Neural crest cell (in vitro differentiated cells): Measurements from ENCODE around the gene NELFCD. TPM values are rescaled to one million over a fixed set of nuclear protein-coding genes. Genes with fewer than 3 reads are reported as not detected.

Source experiments
- DNase-seq: peaks from one replicate; pipeline ENCODE4 v3.0.0; 2021; ENCODE audit warnings: low read depth, mixed read lengths, low spot score
- H3K27ac Mint-ChIP-seq: one replicate; pipeline ENCODE4 v1.8.0; 2021; ENCODE audit warnings: mild to moderate bottlenecking, mixed read lengths; ENCODE audit not compliant: unreplicated experiment
- H3K27me3 Mint-ChIP-seq: 2 replicates; pipeline ENCODE4 v1.8.0; 2021; ENCODE audit warnings: low read depth, mild to moderate bottlenecking, mixed read lengths
- H3K36me3 Mint-ChIP-seq: 2 replicates; pipeline ENCODE4 v1.8.0; 2021; ENCODE audit warnings: low read depth, mild to moderate bottlenecking, mixed read lengths
- H3K4me1 Mint-ChIP-seq: 2 replicates; pipeline ENCODE4 v1.8.0; 2021; ENCODE audit warnings: mixed read lengths
- H3K4me3 Mint-ChIP-seq: one replicate; pipeline ENCODE4 v1.8.0; 2021; ENCODE audit warnings: mild to moderate bottlenecking, mixed read lengths
- H3K9me3 Mint-ChIP-seq: 2 replicates; pipeline ENCODE4 v1.8.0; 2021; ENCODE audit warnings: mixed read lengths
- total RNA-seq: library from RNA; stranded (reverse); gene quantifications from 2 replicates; pipeline ENCODE4 v1.2.1, GENCODE V29; 2021
- TF ChIP-seq, protein P1 (sequence below): fragments of 200-600 bp; sonication (generic); conservative IDR thresholded peaks from 2 replicates; pipeline ENCODE4 v1.5.0; 2021; ENCODE audit warnings: antibody characterized with exemption, mild to moderate bottlenecking

Gene NELFCD
- total RNA-seq, 1 donor from 2014 or later, result 117 TPM

DNA sequence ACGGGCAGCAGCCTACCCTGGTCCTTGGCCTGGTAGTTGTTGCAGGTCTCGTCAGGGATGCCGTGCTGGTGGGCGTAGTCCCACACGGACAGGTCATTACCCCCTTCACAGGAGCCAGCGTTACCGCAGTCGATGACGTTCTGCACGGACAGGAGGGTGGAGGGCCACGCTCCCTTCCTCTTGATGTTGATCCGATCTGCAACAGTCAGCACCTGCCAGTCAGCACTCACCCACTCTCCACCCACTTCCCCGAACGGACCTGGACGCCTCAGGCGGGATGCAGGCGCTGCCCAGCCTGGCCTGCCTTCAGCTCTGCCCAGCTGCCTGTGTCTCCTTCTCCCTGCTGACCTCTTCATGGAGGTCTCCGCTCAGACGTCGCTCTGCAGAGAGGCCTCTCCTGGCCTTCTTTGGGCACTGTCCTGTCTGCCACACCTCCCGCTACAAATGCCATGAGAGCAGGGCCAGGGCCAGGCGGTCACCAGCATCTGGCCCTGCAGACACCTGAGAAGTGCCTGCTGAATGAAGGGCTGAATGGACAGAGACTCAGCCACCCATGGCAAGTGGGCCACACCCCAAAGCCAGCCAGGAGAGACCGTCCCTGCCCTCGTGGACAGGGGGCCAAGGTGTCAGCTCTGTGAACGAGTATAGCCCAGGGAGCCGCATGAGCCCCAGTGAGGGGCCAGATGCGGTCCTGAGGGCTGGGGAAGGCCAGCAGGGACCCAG, 20.6 kb downstream of the NELFCD start:
- Mint-ChIP-seq H3K9me3 (no peaks in the 10 kb centered on the region), H3K27ac (no peak overlapping the region), H3K27me3 (no peaks in the 10 kb centered on the region), H3K4me1 (peaks cover 19% of the 10 kb centered on the region), H3K4me3 (no peak overlapping the region), H3K36me3 (peaks cover 3% of the 10 kb centered on the region)
- TF ChIP-seq, protein P1, sequence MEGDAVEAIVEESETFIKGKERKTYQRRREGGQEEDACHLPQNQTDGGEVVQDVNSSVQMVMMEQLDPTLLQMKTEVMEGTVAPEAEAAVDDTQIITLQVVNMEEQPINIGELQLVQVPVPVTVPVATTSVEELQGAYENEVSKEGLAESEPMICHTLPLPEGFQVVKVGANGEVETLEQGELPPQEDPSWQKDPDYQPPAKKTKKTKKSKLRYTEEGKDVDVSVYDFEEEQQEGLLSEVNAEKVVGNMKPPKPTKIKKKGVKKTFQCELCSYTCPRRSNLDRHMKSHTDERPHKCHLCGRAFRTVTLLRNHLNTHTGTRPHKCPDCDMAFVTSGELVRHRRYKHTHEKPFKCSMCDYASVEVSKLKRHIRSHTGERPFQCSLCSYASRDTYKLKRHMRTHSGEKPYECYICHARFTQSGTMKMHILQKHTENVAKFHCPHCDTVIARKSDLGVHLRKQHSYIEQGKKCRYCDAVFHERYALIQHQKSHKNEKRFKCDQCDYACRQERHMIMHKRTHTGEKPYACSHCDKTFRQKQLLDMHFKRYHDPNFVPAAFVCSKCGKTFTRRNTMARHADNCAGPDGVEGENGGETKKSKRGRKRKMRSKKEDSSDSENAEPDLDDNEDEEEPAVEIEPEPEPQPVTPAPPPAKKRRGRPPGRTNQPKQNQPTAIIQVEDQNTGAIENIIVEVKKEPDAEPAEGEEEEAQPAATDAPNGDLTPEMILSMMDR, result no peak
- DNase-seq, result no peak

DNA sequence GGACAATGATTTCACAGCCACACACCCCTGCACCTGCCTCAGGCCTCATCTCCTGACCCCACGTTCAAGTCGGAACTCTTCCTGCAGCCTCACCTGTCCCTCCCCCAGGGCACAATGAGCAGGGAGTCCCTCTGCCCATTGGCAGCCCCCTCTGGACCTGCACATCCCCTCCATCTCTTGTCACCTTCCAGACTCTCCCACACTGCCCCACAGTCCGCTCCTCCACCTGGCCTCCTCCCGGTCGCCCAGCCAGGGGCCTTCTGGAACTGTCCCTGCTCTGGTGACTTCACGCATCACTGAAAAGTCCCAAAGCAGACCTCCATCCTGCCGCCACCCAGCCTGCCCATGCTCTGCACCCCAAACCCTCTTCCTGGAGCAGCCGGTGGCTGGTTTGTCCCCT, 21.3 kb downstream of the NELFCD start:
- TF ChIP-seq, protein P1, result no peak
- H3K36me3 Mint-ChIP-seq, result no peaks in the 10 kb centered on the region
- peaks cover 19% of the 10 kb centered on the region for H3K4me1 Mint-ChIP-seq
- no peak overlapping the region for H3K27ac Mint-ChIP-seq
- no peaks in the 10 kb centered on the region for H3K9me3 Mint-ChIP-seq
- no peak for DNase-seq
- H3K4me3 Mint-ChIP-seq, result no peak overlapping the region
- H3K27me3 Mint-ChIP-seq, result no peaks in the 10 kb centered on the region

DNA sequence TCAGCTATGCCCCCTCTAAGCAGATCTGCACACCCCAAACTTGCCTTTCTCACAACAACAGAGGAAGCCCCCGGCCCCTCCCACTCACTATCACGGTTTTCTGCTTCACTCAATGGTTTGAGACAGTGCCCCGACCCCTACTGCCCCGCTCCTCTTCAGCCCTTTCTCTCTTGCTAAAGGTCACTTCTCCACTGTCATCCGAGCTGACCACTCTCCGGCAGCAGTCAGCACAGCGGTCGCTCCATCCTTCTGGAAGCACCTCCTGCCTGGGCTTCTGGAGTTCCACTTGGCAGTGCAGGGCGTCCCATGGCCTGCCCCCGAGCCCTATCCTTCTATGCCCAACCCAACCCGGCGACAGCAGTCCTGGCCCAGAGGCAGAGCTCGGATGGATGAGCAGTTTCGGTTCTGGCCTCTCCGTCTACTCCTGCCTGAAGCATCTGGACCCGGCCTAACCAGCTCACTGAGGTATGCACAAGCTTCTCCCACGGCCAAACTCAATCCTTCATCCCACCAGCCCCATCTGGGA, 21.9 kb downstream of the NELFCD start:
- TF ChIP-seq, protein P1, result no peak
- H3K36me3 Mint-ChIP-seq, result no peaks in the 10 kb centered on the region
- H3K4me1 Mint-ChIP-seq, result peaks cover 19% of the 10 kb centered on the region
- peak overlapping the region; percentile 61 for H3K27ac Mint-ChIP-seq
- no peaks in the 10 kb centered on the region for H3K27me3 Mint-ChIP-seq
- DNase-seq, result no peak
- H3K9me3 Mint-ChIP-seq, result no peaks in the 10 kb centered on the region
- peak overlapping the region; percentile 4 for H3K4me3 Mint-ChIP-seq

DNA sequence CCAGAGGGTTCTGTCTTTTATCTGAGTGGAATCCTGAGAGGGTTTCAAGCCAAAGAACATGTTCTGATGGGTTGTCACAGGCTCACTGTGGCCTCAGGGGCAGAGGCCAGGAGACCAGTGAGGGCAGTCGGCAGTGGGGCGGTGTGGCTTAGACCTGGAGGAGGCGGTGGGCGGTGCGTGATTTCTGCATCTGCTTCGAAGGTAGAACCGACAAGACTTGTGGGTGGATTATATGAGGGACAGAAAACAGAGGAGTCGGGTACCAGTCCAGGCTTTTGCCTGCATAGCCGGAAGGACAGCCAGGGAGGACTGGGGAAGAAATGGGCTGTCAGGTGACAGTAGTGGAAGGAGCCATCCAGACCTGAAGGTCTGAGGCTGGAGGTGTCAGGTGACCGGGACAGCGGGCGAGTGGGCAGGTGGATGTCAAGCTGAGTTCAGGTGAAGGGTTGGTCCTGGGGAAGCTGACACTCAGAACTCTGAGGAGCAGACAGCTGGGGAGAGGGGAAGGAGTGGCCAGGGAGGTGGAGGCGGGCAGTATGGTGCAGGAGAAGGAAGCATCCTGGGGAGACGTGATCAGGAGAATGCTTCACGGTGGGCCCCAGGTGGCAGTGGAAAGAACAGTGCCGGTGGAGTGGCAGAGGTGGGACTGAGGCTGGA, 22.9 kb downstream of the NELFCD start:
- H3K4me1 Mint-ChIP-seq, result peaks cover 23% of the 10 kb centered on the region
- peak overlapping the region; percentile 47 for H3K4me3 Mint-ChIP-seq
- TF ChIP-seq, protein P1, result no peak
- H3K27ac Mint-ChIP-seq, result no peak overlapping the region
- no peaks in the 10 kb centered on the region for H3K36me3 Mint-ChIP-seq
- H3K27me3 Mint-ChIP-seq, result no peaks in the 10 kb centered on the region
- DNase-seq, result no peak
- no peaks in the 10 kb centered on the region for H3K9me3 Mint-ChIP-seq

DNA sequence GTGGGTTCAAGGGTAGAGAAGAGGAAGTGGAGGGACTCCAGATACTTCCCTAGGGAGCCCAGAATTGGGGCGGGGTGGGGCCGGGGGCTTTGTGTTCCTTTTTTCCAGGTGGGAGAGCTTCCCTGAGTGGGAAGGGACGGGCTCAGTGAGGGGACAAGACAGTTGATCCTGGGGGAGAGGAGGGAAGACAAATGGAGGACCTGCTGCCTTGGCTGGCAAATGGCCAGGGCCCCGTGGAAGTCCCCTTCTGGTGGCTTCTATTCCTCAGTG, 23.4 kb downstream of the NELFCD start:
- H3K4me3 Mint-ChIP-seq, result peak overlapping the region; percentile 47
- TF ChIP-seq, protein P1, result no peak
- H3K4me1 Mint-ChIP-seq, result peaks cover 27% of the 10 kb centered on the region
- H3K36me3 Mint-ChIP-seq, result no peaks in the 10 kb centered on the region
- H3K27me3 Mint-ChIP-seq, result no peaks in the 10 kb centered on the region
- no peaks in the 10 kb centered on the region for H3K9me3 Mint-ChIP-seq
- H3K27ac Mint-ChIP-seq, result no peak overlapping the region
- no peak for DNase-seq
